OCI-LY1 (cell line): ENCODE measurements around the gene CELSR3.

Experiments used
- EZH2 ChIP-seq: fragments of 200-600 bp; sonication (generic), shearing (Covaris generic); IDR thresholded peaks from 2 replicates; pipeline ENCODE4 v1.8.0; 2017; ENCODE audit warnings: borderline replicate concordance, mixed run types, mild to moderate bottlenecking, antibody characterized with exemption, low read length, moderate library complexity, mixed read lengths
- TF ChIP-seq, protein P1 (sequence below): fragments of 200-600 bp; sonication (generic), shearing (Covaris generic); IDR thresholded peaks from 2 replicates; pipeline ENCODE4 v1.5.1; 2017; ENCODE audit warnings: mild to moderate bottlenecking, antibody characterized with exemption, low read length, moderate library complexity, mixed read lengths

DNA sequence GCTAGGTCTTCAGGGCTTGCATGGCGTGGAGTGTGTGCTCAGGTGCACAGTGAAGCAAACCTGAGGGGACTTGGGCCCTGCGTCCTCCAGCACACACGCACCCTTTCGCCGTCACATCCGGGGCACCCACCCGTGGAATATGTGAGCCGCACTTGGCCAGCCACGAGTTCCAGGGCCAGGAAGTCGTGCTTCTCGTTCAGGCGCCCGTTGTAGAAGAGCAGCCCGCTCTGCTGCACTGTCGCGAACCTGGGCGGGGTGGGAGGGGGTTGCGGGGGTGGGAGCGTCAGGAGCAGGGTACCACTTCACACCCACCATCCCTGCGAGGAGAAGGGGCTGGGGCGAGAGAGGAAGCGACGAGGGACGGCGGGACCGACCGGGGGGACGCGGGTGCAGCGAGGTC lies 7.1 kb downstream of the CELSR3 start:
- TF ChIP-seq, protein P1, sequence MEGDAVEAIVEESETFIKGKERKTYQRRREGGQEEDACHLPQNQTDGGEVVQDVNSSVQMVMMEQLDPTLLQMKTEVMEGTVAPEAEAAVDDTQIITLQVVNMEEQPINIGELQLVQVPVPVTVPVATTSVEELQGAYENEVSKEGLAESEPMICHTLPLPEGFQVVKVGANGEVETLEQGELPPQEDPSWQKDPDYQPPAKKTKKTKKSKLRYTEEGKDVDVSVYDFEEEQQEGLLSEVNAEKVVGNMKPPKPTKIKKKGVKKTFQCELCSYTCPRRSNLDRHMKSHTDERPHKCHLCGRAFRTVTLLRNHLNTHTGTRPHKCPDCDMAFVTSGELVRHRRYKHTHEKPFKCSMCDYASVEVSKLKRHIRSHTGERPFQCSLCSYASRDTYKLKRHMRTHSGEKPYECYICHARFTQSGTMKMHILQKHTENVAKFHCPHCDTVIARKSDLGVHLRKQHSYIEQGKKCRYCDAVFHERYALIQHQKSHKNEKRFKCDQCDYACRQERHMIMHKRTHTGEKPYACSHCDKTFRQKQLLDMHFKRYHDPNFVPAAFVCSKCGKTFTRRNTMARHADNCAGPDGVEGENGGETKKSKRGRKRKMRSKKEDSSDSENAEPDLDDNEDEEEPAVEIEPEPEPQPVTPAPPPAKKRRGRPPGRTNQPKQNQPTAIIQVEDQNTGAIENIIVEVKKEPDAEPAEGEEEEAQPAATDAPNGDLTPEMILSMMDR = no peak
- TF ChIP-seq EZH2 = no peak
